ENCODE data around the gene KDM4C.

The KDM4C gene

DNA sequence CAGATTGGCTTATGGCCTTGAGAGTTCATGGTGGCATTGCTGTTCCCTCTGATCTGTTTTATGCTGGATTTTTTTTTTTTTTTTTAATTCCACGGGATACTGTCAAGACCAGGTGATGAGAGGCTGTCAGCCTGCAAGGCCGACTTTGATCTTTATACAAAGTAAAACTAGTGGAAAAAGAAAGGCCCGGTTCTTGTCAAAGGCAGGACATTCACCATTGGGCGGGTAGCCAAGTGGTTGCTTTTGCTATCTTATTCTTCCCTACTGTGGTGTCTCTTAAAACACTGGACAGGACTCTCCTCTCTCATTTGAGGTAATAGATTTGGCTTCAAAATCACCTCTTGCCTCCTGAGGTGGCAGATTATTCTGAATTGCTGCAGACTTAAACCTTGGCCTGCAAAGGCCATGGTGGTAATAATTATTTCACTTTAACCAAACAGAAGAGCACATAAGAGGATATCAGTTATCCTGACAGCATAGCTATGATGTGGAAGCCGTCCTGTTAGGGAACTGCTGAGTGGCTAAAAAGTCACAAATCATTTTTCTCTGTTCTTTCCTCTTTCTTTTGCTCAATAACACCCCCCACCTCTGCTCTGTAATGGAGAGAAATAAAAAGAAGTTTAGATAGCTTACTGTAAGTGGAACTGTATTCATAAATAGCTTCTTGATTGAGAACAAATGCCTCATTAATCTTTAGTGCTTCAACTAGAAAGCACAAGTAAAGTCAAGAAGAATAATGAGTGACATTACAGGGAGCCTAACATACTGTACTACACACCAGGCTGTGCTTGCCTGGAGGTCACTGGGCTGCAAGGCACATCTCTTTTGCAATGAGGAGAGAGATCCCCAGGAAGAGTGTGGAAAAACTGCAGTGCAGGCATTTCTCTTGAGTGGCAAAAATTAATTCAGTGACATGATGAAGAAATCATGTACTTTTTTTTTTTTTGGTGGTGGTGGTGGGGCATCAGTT, 275.6 kb downstream of the KDM4C start:
- no peak for DNase-seq (ENCODE audit: low spot score)
- TF ChIP-seq, protein P1, sequence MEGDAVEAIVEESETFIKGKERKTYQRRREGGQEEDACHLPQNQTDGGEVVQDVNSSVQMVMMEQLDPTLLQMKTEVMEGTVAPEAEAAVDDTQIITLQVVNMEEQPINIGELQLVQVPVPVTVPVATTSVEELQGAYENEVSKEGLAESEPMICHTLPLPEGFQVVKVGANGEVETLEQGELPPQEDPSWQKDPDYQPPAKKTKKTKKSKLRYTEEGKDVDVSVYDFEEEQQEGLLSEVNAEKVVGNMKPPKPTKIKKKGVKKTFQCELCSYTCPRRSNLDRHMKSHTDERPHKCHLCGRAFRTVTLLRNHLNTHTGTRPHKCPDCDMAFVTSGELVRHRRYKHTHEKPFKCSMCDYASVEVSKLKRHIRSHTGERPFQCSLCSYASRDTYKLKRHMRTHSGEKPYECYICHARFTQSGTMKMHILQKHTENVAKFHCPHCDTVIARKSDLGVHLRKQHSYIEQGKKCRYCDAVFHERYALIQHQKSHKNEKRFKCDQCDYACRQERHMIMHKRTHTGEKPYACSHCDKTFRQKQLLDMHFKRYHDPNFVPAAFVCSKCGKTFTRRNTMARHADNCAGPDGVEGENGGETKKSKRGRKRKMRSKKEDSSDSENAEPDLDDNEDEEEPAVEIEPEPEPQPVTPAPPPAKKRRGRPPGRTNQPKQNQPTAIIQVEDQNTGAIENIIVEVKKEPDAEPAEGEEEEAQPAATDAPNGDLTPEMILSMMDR (conservative IDR thresholded peaks at IDR 0.05; ENCODE audit: low read depth), result no peak
- no peak overlapping the region for H3K27ac ChIP-seq
- CTCF ChIA-PET, result no interaction called here
- POLR2A ChIA-PET (ENCODE audit: low non-redundant PET), result no interaction called here

DNA sequence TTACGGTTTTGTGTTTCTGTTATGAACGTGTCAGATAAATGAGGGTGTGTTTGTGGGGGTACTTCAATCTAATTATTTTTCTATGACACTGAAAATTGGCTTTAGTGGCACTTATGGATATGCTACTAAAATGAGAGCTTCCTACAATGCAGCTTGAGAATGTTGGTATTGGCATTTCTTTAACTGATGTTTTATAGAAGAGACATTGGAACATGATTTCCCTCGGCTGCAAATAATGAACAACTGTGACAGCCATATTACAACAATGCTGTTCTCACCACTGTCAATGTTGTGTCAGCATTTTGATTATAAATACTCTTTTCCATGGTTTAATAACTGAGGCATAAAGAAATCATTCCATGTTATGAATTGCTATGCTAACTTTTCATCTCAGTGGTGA, 279.4 kb downstream of the KDM4C start:
- POLR2A ChIA-PET (ENCODE audit: low non-redundant PET), result no interaction called here
- TF ChIP-seq, protein P1 (conservative IDR thresholded peaks at IDR 0.05; ENCODE audit: low read depth), result no peak
- DNase-seq (ENCODE audit: low spot score), result no peak
- H3K27ac ChIP-seq, result no peak overlapping the region
- CTCF ChIA-PET, result no interaction called here

DNA sequence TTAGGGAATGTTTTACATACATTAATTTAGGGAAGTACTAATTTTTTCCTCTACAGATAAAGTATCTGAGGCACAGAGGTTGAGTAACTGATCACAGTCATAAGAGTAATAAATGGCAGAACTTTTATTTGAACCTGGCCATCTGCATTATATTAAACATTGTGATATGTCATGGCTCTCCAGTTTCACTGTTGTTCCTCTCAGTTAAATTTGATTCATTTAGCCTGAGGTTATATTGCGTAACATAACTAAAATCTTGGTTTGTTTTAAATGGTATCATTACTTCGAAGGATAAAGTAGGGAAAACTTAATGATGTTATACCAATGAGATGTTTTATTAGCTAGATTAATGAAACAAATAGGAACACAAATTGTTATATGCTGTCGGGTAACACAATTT, 284.4 kb downstream of the KDM4C start:
- no peak overlapping the region for H3K27ac ChIP-seq
- POLR2A ChIA-PET (ENCODE audit: low non-redundant PET), result no interaction called here
- TF ChIP-seq, protein P1 (conservative IDR thresholded peaks at IDR 0.05; ENCODE audit: low read depth), result no peak
- no peak for DNase-seq (ENCODE audit: low spot score)
- CTCF ChIA-PET, result interaction anchor here (0.7 kb wide), 1 partner anchor 20 kb away, joined by 5 read pairs; no protein-coding TSS in a partner anchor

DNA sequence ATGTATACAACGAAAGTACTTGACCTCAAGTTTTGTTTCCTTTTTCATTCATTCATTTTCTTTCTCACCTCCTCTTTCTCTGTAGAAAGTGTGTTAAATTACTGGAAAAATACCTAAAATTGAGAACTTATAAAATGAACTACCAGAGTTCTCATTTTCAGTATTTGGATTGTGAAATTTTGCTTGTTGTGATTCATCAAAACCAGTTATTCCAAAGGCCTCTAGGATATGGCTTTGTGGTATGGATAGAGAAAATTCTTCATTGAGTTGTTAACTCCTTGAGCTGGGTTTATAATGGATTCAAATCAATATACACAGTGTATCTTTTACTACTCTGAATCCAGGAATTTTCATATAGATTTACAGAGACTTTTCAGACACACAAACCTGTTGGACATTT, 287.6 kb downstream of the KDM4C start:
- CTCF ChIA-PET, result no interaction called here
- no peak for DNase-seq (ENCODE audit: low spot score)
- TF ChIP-seq, protein P1 (conservative IDR thresholded peaks at IDR 0.05; ENCODE audit: low read depth), result no peak
- POLR2A ChIA-PET (ENCODE audit: low non-redundant PET), result no interaction called here
- no peak overlapping the region for H3K27ac ChIP-seq

DNA sequence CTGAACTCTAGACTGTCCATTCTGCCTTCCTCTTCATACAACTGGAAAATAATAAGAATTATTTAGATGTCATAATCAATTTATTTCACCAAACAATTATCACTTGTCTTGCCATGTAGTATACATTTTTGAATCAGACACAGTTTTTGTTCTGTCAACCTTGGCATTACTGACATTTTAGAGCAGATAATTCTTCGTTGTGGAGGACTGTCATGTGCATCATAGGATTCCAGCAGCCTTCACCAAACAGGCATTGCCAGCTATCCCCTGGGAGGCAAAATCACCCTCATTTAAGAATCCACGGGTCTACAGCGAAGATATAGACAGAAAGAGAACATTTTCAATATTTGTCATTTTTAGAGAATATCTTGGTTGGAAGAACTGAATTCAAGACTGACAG, 293.9 kb downstream of the KDM4C start:
- TF ChIP-seq, protein P1 (conservative IDR thresholded peaks at IDR 0.05; ENCODE audit: low read depth), result no peak
- no peak for DNase-seq (ENCODE audit: low spot score)
- CTCF ChIA-PET, result no interaction called here
- no peak overlapping the region for H3K27ac ChIP-seq
- POLR2A ChIA-PET (ENCODE audit: low non-redundant PET), result no interaction called here

DNA sequence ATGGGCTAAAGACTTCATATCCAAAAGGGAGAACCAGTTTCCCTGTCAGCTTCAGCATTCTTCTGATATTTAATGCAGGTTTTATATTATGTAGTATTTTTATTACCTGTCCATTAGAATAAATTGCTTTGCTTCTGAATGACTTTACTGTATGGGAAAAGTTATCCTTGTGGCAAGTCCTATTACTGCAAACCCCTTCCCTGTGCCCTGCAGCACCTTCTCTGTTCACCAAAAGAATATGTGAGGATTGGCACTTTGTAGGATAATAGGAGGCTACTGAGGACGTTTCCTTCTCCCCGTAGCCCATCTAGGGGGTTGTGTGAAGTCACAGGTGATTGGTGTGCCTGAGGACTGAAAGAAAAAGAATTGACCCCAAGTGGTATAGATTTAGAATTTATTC, 296.1 kb downstream of the KDM4C start:
- H3K27ac ChIP-seq, result no peak overlapping the region
- ChIA-PET POLR2A (ENCODE audit: low non-redundant PET) (no interaction called here), CTCF (interaction anchor here (0.6 kb wide), 1 partner anchor 47 kb away, joined by 3 read pairs; no protein-coding TSS in a partner anchor)
- TF ChIP-seq, protein P1 (conservative IDR thresholded peaks at IDR 0.05; ENCODE audit: low read depth), result no peak
- DNase-seq (ENCODE audit: low spot score), result no peak
